ENCODE data around the gene MTMR8. TPM values are rescaled to one million over a fixed set of nuclear protein-coding genes. Genes with fewer than 3 reads are reported as not detected.

The MTMR8 gene
- 0.08 TPM in 1 of 2 replicates, not detected in the other for total RNA-seq (ENCODE audit: low replicate concordance)

GRCh38 chrX:64394874-64395567 is at the start of gene MTMR8:
MTMR8 (minus strand) TSS chrX:64395452; CDS start chrX:64395363, 89 bp downstream.

GRCh38 chrX:64230123-64230970 is 164.9 kb downstream of the MTMR8 start, which contains the start of gene ASB12:
ASB12 (minus strand) TSS chrX:64230607; CDS start chrX:64225650, 4,957 bp downstream.

Other genes starting within 250 kb of the MTMR8 start
- 1.1 and 1.4 TPM in 2 replicates for gene AMER1, start 189.7 kb downstream of the MTMR8 start, total RNA-seq (ENCODE audit: low replicate concordance)
- not detected in 2 replicates for gene ASB12, start 164.8 kb downstream of the MTMR8 start, total RNA-seq (ENCODE audit: low replicate concordance)